ENCODE measurements around the gene PPP1R15B. TPM values are rescaled to one million over a fixed set of nuclear protein-coding genes. Genes with fewer than 3 reads are reported as not detected.

Gene PPP1R15B
- total and polyA plus RNA-seq, 10 of the 15 experiments (the other 5 are each of a cell fraction or from before 2014, with no cell fraction given), result 13.9 to 38.1 (median 26.5) TPM

GRCh38 chr1:204373911-204374310 lies 37.7 kb downstream of the PPP1R15B start (continued):
- no peak for TF ChIP-seq NR2C2 (IDR thresholded peaks at IDR 0.05; ENCODE audit: borderline replicate concordance, control insufficient read depth, insufficient read length, low read depth)
- TF ChIP-seq TBL1XR1 (IDR thresholded peaks at IDR 0.05; ENCODE audit: low read depth, low read length), result no peak
- TF ChIP-seq JUND (IDR thresholded peaks at IDR 0.05; ENCODE audit: low read depth, low read length), result no peak
- no peak for TF ChIP-seq RB1 (IDR thresholded peaks at IDR 0.05; ENCODE audit: borderline replicate concordance)
- TF ChIP-seq ZNF384 (IDR thresholded peaks at IDR 0.05; ENCODE audit: borderline replicate concordance, low read depth, low read length), result no peak
- TF ChIP-seq BCL11A (IDR thresholded peaks at IDR 0.05; ENCODE audit: low read depth, low read length), result no peak

GRCh38 chr1:204370176-204370575 lies 41.4 kb downstream of the PPP1R15B start:
- Histone ChIP-seq H3K4me2 (ENCODE audit: control insufficient read depth, insufficient read depth) (no peak overlapping the region), H3K9me3 (replicated peaks; ENCODE audit: control insufficient read depth, insufficient read depth, low read length) (no peaks in the 10 kb centered on the region), H4K20me1 (ENCODE audit: control insufficient read depth, insufficient read depth) (no peaks in the 10 kb centered on the region), H3K27ac (ENCODE audit: control insufficient read depth, insufficient read depth) (no peak overlapping the region), H3K79me2 (ENCODE audit: control insufficient read depth, insufficient read depth, low read length) (no peaks in the 10 kb centered on the region), H3K9ac (ENCODE audit: control insufficient read depth, insufficient read depth, low read length) (no peak overlapping the region), H2AFZ (ENCODE audit: control insufficient read depth, low read depth, low read length) (no peak overlapping the region), H3K4me1 (ENCODE audit: control insufficient read depth, insufficient read depth, low read length) (no peaks in the 10 kb centered on the region), H3K4me3 (no peak overlapping the region), H3K27me3 (replicated peaks in 1 of 2; ENCODE audit: control insufficient read depth in 2 of 2, insufficient read depth in 2 of 2, low read length in 1 of 2) (peaks cover 0 to 3% of the 10 kb centered on the region in 2 experiments; a peak in 1 of 4 replicates), H3K36me3 (ENCODE audit: control insufficient read depth in 2 of 2, insufficient read depth in 2 of 2, low read length in 1 of 2) (no peaks in the 10 kb centered on the region)
- RAD21 ChIA-PET (ENCODE audit: unreplicated experiment), result interaction anchor here (0.7 to 3.5 kb wide), 2 partner anchors 29 to 139 kb away, joined by 3 to 25 read pairs; no protein-coding TSS in a partner anchor
- ATAC-seq (no peak), FAIRE-seq (no peak), DNase-seq (ENCODE audit: low read depth, low spot score) (no peak)
- in situ Hi-C loops (cut with MboI), result no loop called here
- SMC1A ChIA-PET (ENCODE audit: uncharacterized antibody, unreplicated experiment), result interaction anchor here (0.6 to 12.8 kb wide), 7 partner anchors 9 to 207 kb away, joined by 3 to 141 read pairs (median 5); partner anchors contain the start of gene GOLT1A
- CTCF ChIA-PET, result interaction anchor here (0.9 to 17.7 kb wide), 5 partner anchors 26 to 207 kb away, joined by 3 to 297 read pairs (median 4); partner anchors contain the start of gene GOLT1A
- POLR2A ChIA-PET, result interaction anchor here (0.6 kb wide), 1 partner anchor 12 kb away, joined by 3 read pairs; no protein-coding TSS in a partner anchor
- intact Hi-C loops (cut with micrococcal nuclease; ENCODE audit: unreplicated experiment), result no loop called here
- 51% methylated on average over 10 of the region's 10 CpGs for WGBS (ENCODE audit: insufficient coverage, insufficient replicate concordance, low lambda C conversion rate, missing lambda C conversion rate)
- TF ChIP-seq NFXL1 (IDR thresholded peaks at IDR 0.05; ENCODE audit: borderline replicate concordance) (no peak), NRF1 (conservative IDR thresholded peaks at IDR 0.05; ENCODE audit: low read depth, low read length) (no peak), PAX5 (IDR thresholded peaks at IDR 0.05; ENCODE audit: borderline replicate concordance, low read depth, low read length) (no peak), CREM (IDR thresholded peaks at IDR 0.05; ENCODE audit: low read depth) (no peak), TARDBP (IDR thresholded peaks at IDR 0.05; ENCODE audit: borderline replicate concordance) (no peak), NFYB (IDR thresholded peaks at IDR 0.05; ENCODE audit: insufficient read depth, low read depth, low read length) (no peak)
- BruUV-seq (replicated peaks), result no TSS peak

Measured in GM12878 (cell line).